A549 (cell line): ENCODE measurements around the gene GXYLT1. TPM values are rescaled to one million over a fixed set of nuclear protein-coding genes. Genes with fewer than 3 reads are reported as not detected.
A peak's percentile ranks its signal among the peaks of the same experiment; 100 is the strongest.

Source experiments
- ATAC-seq, 2 experiments: fragments of 200-7000 bp in 1 of 2; fragments of >200 bp in 1 of 2; cut with Nextera tagmentation in 1 of 2; cut with Tn5 transposase in 1 of 2; 3 replicates each; pipeline versions ENCODE4 v1.8.0 to v1.9.1; 2018 to 2020; ENCODE audit warnings: mild to moderate bottlenecking in 1 of 2, moderate library complexity in 1 of 2
- CTCF ChIA-PET: fragments of 300-600 bp; sonication (Branson Sonifier 250); formaldehyde crosslinking; extraction: SDS; loops from one replicate; lab custom pipeline; 2021; ENCODE audit warnings: antibody characterized with exemption, inconsistent platforms; lab: Yijun Ruan, JAX
- POLR2A ChIA-PET: fragments of 350-600 bp; formaldehyde crosslinking; extraction: SDS; loops from one replicate; lab custom pipeline; 2021; ENCODE audit warnings: antibody characterized with exemption, inconsistent platforms; lab: Yijun Ruan, JAX
- DNase-seq, 2 experiments: peaks; one replicate each; pipeline versions ENCODE4 v3.0.0 to v3.0.0-alpha.2; 2011 to 2016; ENCODE audit warnings: low read depth in 1 of 2, low spot score in 1 of 2
- FAIRE-seq: peaks from 2 replicates; lab custom pipeline; 2011; peaks lifted over from hg19 to GRCh38; lab: Jason Lieb, UNC
- H3K27ac ChIP-seq, 2 experiments: fragments of >200 bp; sonication (Bioruptor Twin); formaldehyde crosslinking; 3 replicates each; pipeline ENCODE4 v1.5.1; 2016 to 2017
- H3K4me1 ChIP-seq: fragments of >200 bp; sonication (Bioruptor Twin); formaldehyde crosslinking; 3 replicates; pipeline ENCODE4 v1.6.1; 2016
- H3K4me2 ChIP-seq: fragments of >200 bp; sonication (Bioruptor Twin); formaldehyde crosslinking; 3 replicates; pipeline ENCODE4 v1.6.1; 2016
- H3K4me3 ChIP-seq: fragments of >200 bp; sonication (Bioruptor Twin); formaldehyde crosslinking; 3 replicates; pipeline ENCODE4 v1.5.1; 2016
- H3K9me3 ChIP-seq: fragments of >200 bp; sonication (Bioruptor Twin); formaldehyde crosslinking; 3 replicates; pipeline ENCODE4 v1.6.1; 2016
- CEBPB ChIP-seq, 2 experiments: fragments of >200 bp in 1 of 2; sonication (Bioruptor Twin) in 1 of 2; formaldehyde crosslinking in 1 of 2; IDR thresholded peaks; 2 replicates each; pipeline ENCODE4 v1.6.1; 2012 to 2016
- CHD4 ChIP-seq: fragments of 200-600 bp; sonication (generic); IDR thresholded peaks from 2 replicates; pipeline ENCODE4 v1.6.1; 2016; ENCODE audit warnings: antibody characterized with exemption, mild to moderate bottlenecking, borderline replicate concordance
- E2F6 ChIP-seq: IDR thresholded peaks from 2 replicates; pipeline ENCODE4 v1.6.1; 2012; ENCODE audit warnings: low read depth, borderline replicate concordance
- EHF ChIP-seq: fragments of 250-450 bp; sonication (Bioruptor Pico); IDR thresholded peaks from 2 replicates; pipeline ENCODE4 v1.5.0; 2020; ENCODE audit warnings: mild to moderate bottlenecking
- FOSB ChIP-seq: fragments of 250-450 bp; sonication (Bioruptor Pico); IDR thresholded peaks from 2 replicates; pipeline ENCODE4 v1.5.0; 2020; ENCODE audit warnings: mild to moderate bottlenecking, moderate library complexity
- FOSL2 ChIP-seq, 2 experiments: fragments of 450-650 bp in 1 of 2; fragments of >200 bp in 1 of 2; sonication (Bioruptor Twin) in 1 of 2; formaldehyde crosslinking; IDR thresholded peaks; 2 replicates each; pipeline versions ENCODE4 v1.5.0 to v1.6.1; 2016 to 2020; ENCODE audit warnings: mild to moderate bottlenecking in 1 of 2, moderate library complexity in 1 of 2
- FOXS1 ChIP-seq: fragments of 250-450 bp; sonication (Bioruptor Pico); IDR thresholded peaks from 2 replicates; pipeline ENCODE4 v1.5.0; 2020; ENCODE audit warnings: mild to moderate bottlenecking, moderate library complexity
- GATA3 ChIP-seq: IDR thresholded peaks from 2 replicates; pipeline ENCODE4 v1.6.1; 2012; ENCODE audit warnings: borderline replicate concordance
- HDAC2 ChIP-seq: fragments of 200-600 bp; sonication (generic); IDR thresholded peaks from 2 replicates; pipeline ENCODE4 v1.6.1; 2016
- HES2 ChIP-seq: fragments of >200 bp; sonication (Bioruptor Twin); formaldehyde crosslinking; IDR thresholded peaks from 2 replicates; pipeline ENCODE4 v1.6.1; 2016
- HEYL ChIP-seq: fragments of 250-450 bp; sonication (Bioruptor Pico); IDR thresholded peaks from 2 replicates; pipeline ENCODE4 v1.8.0; 2021; ENCODE audit warnings: mild to moderate bottlenecking, moderate library complexity
- HMGXB4 ChIP-seq: fragments of 250-450 bp; sonication (Bioruptor Pico); IDR thresholded peaks from 2 replicates; pipeline ENCODE4 v1.5.0; 2021; ENCODE audit warnings: mild to moderate bottlenecking, moderate library complexity, borderline replicate concordance
- HOXA7 ChIP-seq: fragments of 250-450 bp; sonication (Bioruptor Pico); IDR thresholded peaks from 2 replicates; pipeline ENCODE4 v1.5.0; 2020; ENCODE audit warnings: mild to moderate bottlenecking, moderate library complexity
- HOXB13 ChIP-seq: fragments of 250-450 bp; sonication (Bioruptor Pico); IDR thresholded peaks from 2 replicates; pipeline ENCODE4 v1.5.0; 2020; ENCODE audit warnings: low read depth, mild to moderate bottlenecking, moderate library complexity
- KDM1A ChIP-seq: fragments of 200-600 bp; sonication (generic); IDR thresholded peaks from 2 replicates; pipeline ENCODE4 v1.6.1; 2016; ENCODE audit warnings: low read depth, mild to moderate bottlenecking
- NPAS2 ChIP-seq: fragments of 250-450 bp; sonication (Bioruptor Pico); IDR thresholded peaks from 2 replicates; pipeline ENCODE4 v1.8.0; 2022; ENCODE audit warnings: mild to moderate bottlenecking, moderate library complexity, borderline replicate concordance
- PHF8 ChIP-seq: fragments of 200-600 bp; sonication (generic); IDR thresholded peaks from 2 replicates; pipeline ENCODE4 v1.6.1; 2016; ENCODE audit warnings: low read depth, mild to moderate bottlenecking, antibody characterized with exemption, moderate library complexity, borderline replicate concordance
- RFX5 ChIP-seq: fragments of 450-650 bp; IDR thresholded peaks from 2 replicates; pipeline ENCODE4 v1.7.1; 2014; ENCODE audit warnings: antibody characterized with exemption, mild to moderate bottlenecking, moderate library complexity
- SMC3 ChIP-seq: fragments of >200 bp; sonication (Bioruptor Twin); formaldehyde crosslinking; IDR thresholded peaks from 3 replicates; pipeline ENCODE4 v1.6.1; 2018; ENCODE audit warnings: inconsistent platforms
- TFCP2L1 ChIP-seq: fragments of 250-450 bp; sonication (Bioruptor Pico); IDR thresholded peaks from 2 replicates; pipeline ENCODE4 v1.5.0; 2021; ENCODE audit warnings: mild to moderate bottlenecking
- TP53 ChIP-seq: fragments of 250-450 bp; sonication (Bioruptor Pico); IDR thresholded peaks from 2 replicates; pipeline ENCODE4 v1.5.0; 2021; ENCODE audit warnings: mild to moderate bottlenecking, moderate library complexity
- USF2 ChIP-seq: fragments of 450-650 bp; IDR thresholded peaks from 2 replicates; pipeline ENCODE4 v1.6.1; 2014; ENCODE audit warnings: antibody characterized with exemption
- ZNF302 ChIP-seq: fragments of 250-450 bp; sonication (Bioruptor Pico); IDR thresholded peaks from 2 replicates; pipeline ENCODE4 v1.9.0; 2021; ENCODE audit warnings: inconsistent platforms, mild to moderate bottlenecking, moderate library complexity
- ZSCAN20 ChIP-seq: fragments of 250-450 bp; sonication (Bioruptor Pico); IDR thresholded peaks from 2 replicates; pipeline ENCODE4 v1.8.0; 2022; ENCODE audit warnings: mild to moderate bottlenecking, moderate library complexity
- WGBS: methylation state at CpG from one replicate; pipeline ENCODE4 v1.1.6; 2017; ENCODE audit errors: missing lambda C conversion rate; 5-methylcytosine and 5-hydroxymethylcytosine counted together
- polyA plus RNA-seq, 4 experiments: library from polyadenylated mRNA; depleted of rRNA in 3 of 4; stranded (reverse); fragments of >200 nt; fragmentation: RNase III in 1 of 4; extraction: RNeasy Plus Mini Kit Qiagen cat#74134 plus additional on column Dnase treatment in 1 of 4; gene quantifications; 2 replicates in 3 of 4; 3 replicates in 1 of 4; pipeline ENCODE4 v1.2.3, GENCODE V29; 2011 to 2017

The GXYLT1 gene
- polyA plus RNA-seq, 2 of the 4 experiments (the other 2 are of a cell fraction), result 11.2 to 25.0 TPM

GRCh38 chr12:42135259-42135814, 9.3 kb downstream of the GXYLT1 start:
- Histone ChIP-seq H3K9me3 (no peaks in the 10 kb centered on the region), H3K4me1 (peaks cover 26% of the 10 kb centered on the region), H3K4me2 (no peak overlapping the region), H3K27ac (no peak overlapping the region), H3K4me3 (no peak overlapping the region)
- ChIA-PET POLR2A (no interaction called here), CTCF (interaction anchor here (1.2 to 1.8 kb wide), 3 partner anchors 16 to 198 kb away, joined by 3 to 7 read pairs (median 3); no protein-coding TSS in a partner anchor)
- WGBS, result 74% methylated on average over 3 of the region's 3 CpGs
- DNase-seq, result no peak
- no peak for FAIRE-seq
- ATAC-seq, result 0 out of 6 replicates have a peak, but pooled peaks of 1 of the 2 experiments have one; percentile 20
- TF ChIP-seq FOSL2 (IDR thresholded peaks at IDR 0.05), result 0 out of 2 replicates have a peak, but pooled peaks have one; percentile 18
- TF ChIP-seq FOSL2 (CRISPR knock-in tag; IDR thresholded peaks at IDR 0.05), result peak; percentile 73
- peak; percentile 55 to 82; a peak in 3 of 4 replicates for TF ChIP-seq CEBPB (IDR thresholded peaks at IDR 0.05)
- TF ChIP-seq HES2, result no peak
- TF ChIP-seq CHD4, result no peak

GRCh38 chr12:42130672-42131402, 13.8 kb downstream of the GXYLT1 start:
- H3K4me3 ChIP-seq, result no peak overlapping the region
- POLR2A ChIA-PET, result interaction anchor here (0.6 to 0.7 kb wide), 2 partner anchors 14 to 201 kb away, joined by 3 read pairs; no protein-coding TSS in a partner anchor
- no peak for FAIRE-seq
- WGBS, result 22% methylated on average over 4 of the region's 4 CpGs
- CTCF ChIA-PET, result interaction anchor here (0.6 to 1.4 kb wide), 5 partner anchors 10 to 209 kb away, joined by 3 to 13 read pairs (median 3); no protein-coding TSS in a partner anchor
- no peaks in the 10 kb centered on the region for H3K9me3 ChIP-seq
- TF ChIP-seq ZNF302 (CRISPR knock-in tag) (no peak), TFCP2L1 (CRISPR knock-in tag) (no peak), FOSL2 (IDR thresholded peaks at IDR 0.05) (no peak), FOSL2 (CRISPR knock-in tag; IDR thresholded peaks at IDR 0.05) (peak; percentile 41), HDAC2 (no peak), CHD4 (no peak), HOXB13 (CRISPR knock-in tag) (no peak), HMGXB4 (CRISPR knock-in tag) (no peak), ZSCAN20 (CRISPR knock-in tag) (no peak), GATA3 (no peak), USF2 (no peak), HES2 (no peak), CEBPB (IDR thresholded peaks at IDR 0.05) (peak; percentile 74; a peak in 3 of 4 replicates)
- ATAC-seq, result peak; percentile 28 to 69; a peak in 3 of 6 replicates
- DNase-seq, result no peak
- peak overlapping the region; percentile 65 for H3K4me2 ChIP-seq
- peaks cover 57% of the 10 kb centered on the region for H3K4me1 ChIP-seq
- peak overlapping the region; percentile 18 to 36; a peak in 2 of 6 replicates for H3K27ac ChIP-seq

GRCh38 chr12:42129595-42130204, 15.0 kb downstream of the GXYLT1 start:
- no peaks in the 10 kb centered on the region for H3K9me3 ChIP-seq
- FAIRE-seq (peak; percentile 95), DNase-seq (peak; percentile 40 to 78), ATAC-seq (peak; percentile 70 to 81; a peak in 5 of 6 replicates)
- peak overlapping the region; percentile 65; the same call in 2 of the 3 replicates for H3K4me2 ChIP-seq
- peaks cover 60% of the 10 kb centered on the region for H3K4me1 ChIP-seq
- H3K27ac ChIP-seq, result no peak overlapping the region
- CTCF ChIA-PET, result interaction anchor here (1.0 to 2.1 kb wide), 5 partner anchors 113 to 286 kb away, joined by 3 to 9 read pairs (median 3); no protein-coding TSS in a partner anchor
- 36% methylated on average over 4 of the region's 4 CpGs for WGBS
- POLR2A ChIA-PET, result no interaction called here
- no peak overlapping the region for H3K4me3 ChIP-seq
- TF ChIP-seq E2F6 (no peak), HEYL (CRISPR knock-in tag) (no peak), KDM1A (no peak), HES2 (no peak), CEBPB (IDR thresholded peaks at IDR 0.05) (no peak), EHF (CRISPR knock-in tag) (no peak), PHF8 (no peak), ZSCAN20 (CRISPR knock-in tag) (no peak), SMC3 (peak; percentile 91), FOSB (CRISPR knock-in tag) (no peak), FOXS1 (CRISPR knock-in tag) (no peak), HOXA7 (CRISPR knock-in tag) (no peak), HDAC2 (no peak), RFX5 (no peak), NPAS2 (CRISPR knock-in tag) (no peak), TP53 (CRISPR knock-in tag) (no peak)
